GM13976 (cell line): ENCODE results near the gene FNDC3B.
"Not testable (repeated sequence)": the region's sequence is repeated elsewhere in the genome, so short reads cannot be mapped to it uniquely, and the experiment has no call there.

ENCODE experiments used
- DNase-seq: peaks from one replicate; pipeline ENCODE4 v3.0.0; 2012; ENCODE audit warnings: low spot score
- in situ Hi-C: fragments of 300-500 bp; cut with MboI; formaldehyde crosslinking; loops from one replicate; pipeline ENCODE4 v1.12.0; 2022; ENCODE audit warnings: low sequenced_read_pairs, mixed read lengths, inconsistent platforms; ENCODE audit not compliant: unreplicated experiment
- TF ChIP-seq, protein P1 (sequence below): IDR thresholded peaks from 2 replicates; pipeline ENCODE4 v1.5.1; 2012; ENCODE audit warnings: borderline replicate concordance, mild to moderate bottlenecking; ENCODE audit not compliant: insufficient read depth; ENCODE audit errors: extremely low read depth, missing control alignments, control extremely low read depth

The FNDC3B gene

DNA sequence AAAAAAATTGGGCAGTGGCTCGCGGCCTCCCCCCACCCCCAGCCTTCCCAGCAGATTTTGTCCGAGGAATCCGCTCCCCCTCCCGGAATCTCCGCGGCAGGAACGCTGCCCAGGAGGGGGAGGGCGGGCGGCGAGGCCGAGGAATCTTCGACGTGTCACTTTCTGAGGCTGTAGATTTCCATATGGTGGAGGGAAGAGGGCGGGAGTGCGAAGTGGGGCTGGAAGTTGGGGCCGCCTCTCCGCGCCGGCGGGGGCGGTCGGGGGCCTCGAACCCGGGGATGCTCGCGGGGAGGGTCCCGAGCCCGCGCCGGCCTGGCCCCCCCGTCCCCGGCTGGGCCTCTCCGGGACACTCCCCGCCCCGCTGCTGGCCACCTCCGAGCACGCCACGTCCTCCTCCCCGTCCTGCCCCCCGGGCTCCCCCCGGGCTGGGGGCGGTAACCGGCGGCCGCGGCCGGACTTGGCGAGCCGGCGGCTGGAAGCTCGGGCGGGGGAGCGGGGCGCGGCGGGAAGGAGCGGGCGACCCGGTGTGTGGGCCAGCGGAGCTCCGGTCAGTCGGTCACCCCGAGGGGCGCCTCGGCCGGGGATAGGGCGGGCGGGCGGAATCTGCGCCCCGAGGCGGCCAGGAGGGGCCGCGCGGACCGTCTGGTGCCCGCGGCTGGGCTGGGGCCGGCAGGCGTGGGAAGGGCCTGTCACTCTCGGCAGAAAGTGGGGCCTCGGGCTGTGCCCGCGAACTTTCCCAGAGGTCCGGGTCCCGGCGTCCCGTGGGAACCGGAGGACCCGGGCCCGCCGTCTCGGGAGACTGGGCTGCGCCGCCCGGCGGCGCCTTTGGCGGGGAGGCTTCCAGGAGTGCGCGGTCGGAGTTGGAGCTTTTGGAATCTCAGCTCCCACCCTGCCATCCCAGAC, 951 bp downstream of the FNDC3B start:
- in situ Hi-C loops, result no loop called here
- peak; percentile 82 for DNase-seq
- TF ChIP-seq, protein P1, sequence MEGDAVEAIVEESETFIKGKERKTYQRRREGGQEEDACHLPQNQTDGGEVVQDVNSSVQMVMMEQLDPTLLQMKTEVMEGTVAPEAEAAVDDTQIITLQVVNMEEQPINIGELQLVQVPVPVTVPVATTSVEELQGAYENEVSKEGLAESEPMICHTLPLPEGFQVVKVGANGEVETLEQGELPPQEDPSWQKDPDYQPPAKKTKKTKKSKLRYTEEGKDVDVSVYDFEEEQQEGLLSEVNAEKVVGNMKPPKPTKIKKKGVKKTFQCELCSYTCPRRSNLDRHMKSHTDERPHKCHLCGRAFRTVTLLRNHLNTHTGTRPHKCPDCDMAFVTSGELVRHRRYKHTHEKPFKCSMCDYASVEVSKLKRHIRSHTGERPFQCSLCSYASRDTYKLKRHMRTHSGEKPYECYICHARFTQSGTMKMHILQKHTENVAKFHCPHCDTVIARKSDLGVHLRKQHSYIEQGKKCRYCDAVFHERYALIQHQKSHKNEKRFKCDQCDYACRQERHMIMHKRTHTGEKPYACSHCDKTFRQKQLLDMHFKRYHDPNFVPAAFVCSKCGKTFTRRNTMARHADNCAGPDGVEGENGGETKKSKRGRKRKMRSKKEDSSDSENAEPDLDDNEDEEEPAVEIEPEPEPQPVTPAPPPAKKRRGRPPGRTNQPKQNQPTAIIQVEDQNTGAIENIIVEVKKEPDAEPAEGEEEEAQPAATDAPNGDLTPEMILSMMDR, result peak; percentile 2

DNA sequence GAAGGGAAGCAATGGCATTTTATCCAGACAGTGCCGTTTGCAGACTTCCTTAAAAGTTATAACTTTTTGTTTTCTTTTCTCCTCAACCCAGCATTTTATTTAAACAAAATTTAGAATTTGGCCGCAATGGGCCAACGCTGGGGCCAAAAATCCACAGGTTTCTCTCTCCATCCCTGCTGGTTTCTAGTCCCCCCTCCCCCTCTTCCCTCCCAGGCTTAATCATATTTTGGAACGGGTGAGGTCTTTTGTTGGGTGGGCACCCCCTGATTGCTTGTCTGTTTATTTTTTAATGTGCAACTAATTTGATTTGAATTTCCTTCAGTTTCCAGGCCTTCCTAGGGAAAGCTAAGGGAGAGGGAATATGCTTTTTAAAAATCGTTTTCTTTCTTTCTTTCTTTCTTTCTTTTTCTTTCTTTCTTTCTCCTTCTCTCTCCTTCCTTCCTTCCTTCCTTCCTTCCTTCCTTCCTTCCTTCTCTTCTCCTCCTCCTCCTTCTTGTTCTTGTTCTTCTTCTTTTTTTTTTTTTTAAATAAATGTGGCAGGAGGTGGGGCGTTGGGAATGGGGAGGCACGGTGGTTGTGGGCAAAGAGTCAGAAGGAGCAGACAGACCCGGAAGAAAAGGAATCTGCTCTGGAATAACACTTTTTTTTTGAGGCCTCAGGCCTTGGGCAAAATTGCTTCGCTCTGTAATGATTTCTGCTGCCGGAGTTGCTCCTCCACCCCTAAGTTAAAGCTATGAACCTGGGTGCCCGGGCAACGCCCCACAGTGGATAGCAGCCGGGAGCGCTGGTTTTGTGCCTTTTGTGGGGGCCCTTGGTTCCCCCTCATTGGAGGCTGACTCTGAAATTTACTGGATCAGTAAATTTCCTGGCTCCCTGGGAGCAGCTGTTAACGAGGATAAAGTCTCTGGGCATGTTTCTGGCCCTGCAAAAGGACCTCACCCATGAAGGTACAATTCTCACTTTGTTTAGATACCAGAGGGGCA, 1.9 kb downstream of the FNDC3B start:
- in situ Hi-C loops, result no loop called here
- TF ChIP-seq, protein P1, result no peak
- no peak for DNase-seq

DNA sequence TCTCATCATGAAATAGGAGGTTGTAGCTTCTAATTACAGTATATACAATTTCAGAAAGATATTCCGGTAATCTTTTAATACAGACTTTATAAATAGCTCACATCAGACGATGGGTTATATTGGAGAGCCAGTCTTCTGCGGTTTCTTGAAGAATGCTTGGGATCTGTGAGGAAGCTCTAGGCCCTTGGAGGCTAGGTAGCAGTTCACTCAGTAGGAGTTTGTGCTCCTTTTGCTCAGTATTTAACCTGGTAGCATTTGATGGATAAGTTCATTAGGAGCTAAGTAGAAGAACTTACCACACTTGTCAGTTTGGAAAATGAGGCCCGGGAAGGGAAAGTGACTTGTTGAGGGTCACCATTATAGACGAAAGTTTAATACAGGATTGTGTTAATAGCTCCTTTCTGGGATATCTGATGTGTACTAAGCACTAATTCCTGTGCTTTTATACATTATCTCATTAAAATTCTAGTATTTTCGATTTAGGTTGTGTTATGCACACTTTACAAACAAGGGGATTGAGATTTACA, 2.8 kb downstream of the FNDC3B start:
- no peak for DNase-seq
- TF ChIP-seq, protein P1, result no peak
- in situ Hi-C loops, result no loop called here

DNA sequence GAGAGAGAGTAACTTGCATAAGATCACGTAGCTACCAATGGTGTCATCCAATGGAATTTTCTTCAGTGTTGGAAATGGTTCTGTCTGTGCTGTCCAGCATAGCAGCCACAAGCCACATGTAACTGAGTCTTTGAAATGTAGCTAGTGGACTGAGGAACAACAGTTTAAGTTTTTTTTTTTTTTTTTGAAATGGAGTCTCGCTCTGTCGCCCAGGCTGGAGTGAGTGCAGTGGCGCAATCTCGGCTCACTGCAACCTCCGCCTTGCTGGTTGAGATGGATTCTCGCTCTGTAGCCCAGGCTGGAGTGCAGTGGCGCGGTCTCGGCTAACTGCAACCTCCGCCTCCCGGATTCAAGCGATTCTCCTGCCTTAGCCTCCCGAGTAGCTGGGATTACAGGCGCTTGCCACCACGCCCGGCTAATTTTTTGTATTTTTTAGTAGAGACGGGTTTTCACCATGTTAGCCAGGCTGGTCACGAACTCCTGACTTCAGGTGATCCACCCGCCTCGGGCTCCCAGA, 3.3 kb downstream of the FNDC3B start:
- in situ Hi-C loops, DNase-seq: not testable (repeated sequence)

DNA sequence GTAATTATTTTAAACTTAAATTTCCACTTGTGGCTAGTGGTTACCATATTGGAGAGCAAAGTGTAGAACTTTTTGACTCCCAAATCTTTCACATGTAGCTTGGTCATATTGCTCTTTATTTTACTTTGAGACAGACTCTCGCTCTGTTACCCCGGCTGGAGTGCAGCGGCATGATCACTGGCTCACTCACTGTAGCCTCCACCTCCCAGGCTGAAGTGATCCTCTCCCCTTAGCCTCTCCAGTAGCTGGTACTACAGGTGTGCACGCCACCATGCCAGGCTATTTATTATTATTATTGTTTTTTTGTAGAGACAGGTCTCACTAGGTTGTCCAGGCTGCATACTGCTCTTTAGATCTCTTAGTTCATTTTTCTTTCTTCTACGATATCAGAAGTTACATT, 3.9 kb downstream of the FNDC3B start:
- in situ Hi-C loops, result no loop called here

DNA sequence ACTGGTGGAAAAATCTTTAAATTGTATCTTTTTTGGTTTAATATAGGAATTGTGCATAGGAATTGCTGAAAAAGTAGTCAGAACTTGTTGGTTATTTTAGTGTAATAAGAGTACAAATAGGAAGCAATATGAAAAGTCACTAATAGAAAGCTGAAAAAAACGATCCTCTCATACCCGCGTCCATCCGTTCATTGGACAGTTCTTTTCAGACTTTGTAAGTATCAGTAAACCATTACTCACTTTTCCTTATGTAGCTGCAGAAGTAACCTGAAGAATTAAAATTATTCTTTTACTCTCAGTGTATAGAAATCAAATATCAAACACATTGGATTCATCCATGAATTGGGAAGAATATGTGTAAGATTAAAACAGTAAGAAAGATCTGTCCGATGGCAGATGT, 4.4 kb downstream of the FNDC3B start:
- TF ChIP-seq, protein P1, result no peak
- in situ Hi-C loops, result no loop called here

More for the DNA sequence above, 3.9 kb downstream of the FNDC3B start:
- no peak for DNase-seq
- TF ChIP-seq, protein P1, result no peak

More for the DNA sequence above, 4.4 kb downstream of the FNDC3B start:
- DNase-seq, result no peak
